Iris pigment epithelial cell (primary cell): ENCODE data around the gene KRT79.

Experiments used
- DNase-seq: peaks from one replicate; pipeline ENCODE4 v3.0.0-alpha.2; 2011; ENCODE audit warnings: low read depth

The KRT79 gene

DNA sequence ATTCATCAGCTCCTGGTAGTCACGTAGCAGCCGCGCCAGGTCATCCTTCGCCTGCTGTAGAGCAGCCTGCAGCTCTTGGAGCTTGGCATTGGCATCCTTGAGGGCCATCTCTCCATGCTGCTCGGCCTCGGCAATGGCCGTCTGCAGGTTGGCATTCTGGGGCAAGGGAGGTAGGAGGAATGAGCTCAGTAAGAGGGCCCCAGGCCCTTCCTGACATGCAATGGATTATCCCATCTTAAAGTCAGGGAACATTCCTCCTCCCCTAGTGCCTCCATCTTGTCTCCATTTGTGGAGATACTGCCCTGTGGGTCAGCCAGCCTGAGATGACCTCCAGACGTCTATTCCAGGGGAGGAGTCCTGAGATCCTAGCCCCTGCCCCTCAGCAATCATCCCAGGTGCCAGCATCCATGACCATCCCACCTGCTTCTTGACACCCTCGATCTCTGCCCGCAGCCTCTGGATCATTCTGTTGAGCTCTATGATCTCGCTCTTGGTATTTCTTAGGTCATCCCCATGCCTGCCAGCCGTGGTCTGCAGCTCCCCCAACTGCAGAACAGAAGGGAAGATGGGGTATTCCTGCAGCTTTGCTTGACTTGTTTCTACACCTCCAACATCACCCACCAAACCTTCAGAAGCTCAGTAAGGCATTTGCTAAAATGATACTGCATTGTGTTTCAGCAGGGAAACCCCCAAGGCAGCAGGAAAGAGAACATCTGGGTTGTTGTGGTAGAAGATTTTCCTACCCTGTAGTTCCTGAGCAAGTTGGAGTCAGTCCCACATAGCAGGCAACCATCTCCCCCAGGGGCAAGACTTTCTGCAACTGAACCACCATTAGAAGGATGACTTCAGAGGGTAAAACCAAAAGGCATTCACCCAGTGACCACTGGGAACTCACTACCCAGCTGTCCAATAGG lies 42.6 kb downstream of the KRT79 start:
- no peak for DNase-seq

DNA sequence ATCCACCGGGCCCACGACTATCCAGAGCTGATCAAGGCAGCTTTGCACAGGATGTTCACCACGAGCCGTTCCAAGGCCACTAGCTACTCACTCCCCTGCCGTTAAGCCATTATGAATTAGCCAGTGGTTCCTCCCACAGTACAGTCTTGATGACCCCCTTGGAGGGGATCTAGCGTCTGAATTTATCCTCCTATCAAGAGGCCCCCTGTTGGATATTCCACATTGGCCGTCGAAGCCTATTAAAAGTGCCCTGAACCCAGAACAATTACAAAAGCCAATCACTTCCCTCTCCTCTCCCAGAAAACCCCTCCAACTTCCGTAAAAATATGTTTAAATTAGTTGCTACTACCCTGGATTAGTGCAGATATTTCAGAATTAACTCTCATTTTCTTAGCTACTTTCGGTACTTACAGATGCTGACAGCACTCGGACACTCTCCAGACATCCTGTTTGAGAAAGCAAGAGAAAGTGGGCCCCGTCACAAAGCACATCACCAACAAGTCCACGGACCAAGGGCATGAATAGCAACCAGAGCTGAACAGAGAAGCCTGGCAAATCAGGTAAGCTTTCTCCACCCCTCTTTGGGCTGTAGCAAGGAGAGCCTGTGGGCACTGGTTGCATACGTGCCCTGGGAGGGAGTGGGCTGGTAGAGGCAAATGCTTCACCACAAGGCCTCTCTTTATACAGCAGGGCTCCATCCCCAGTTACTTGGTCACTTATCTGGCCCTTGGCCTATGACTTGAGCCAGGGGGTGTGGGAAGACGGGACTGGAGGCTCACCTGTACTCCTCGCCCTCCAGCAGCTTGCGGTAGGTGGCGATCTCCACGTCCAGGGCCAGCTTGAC lies 43.5 kb downstream of the KRT79 start:
- DNase-seq: no peak

DNA sequence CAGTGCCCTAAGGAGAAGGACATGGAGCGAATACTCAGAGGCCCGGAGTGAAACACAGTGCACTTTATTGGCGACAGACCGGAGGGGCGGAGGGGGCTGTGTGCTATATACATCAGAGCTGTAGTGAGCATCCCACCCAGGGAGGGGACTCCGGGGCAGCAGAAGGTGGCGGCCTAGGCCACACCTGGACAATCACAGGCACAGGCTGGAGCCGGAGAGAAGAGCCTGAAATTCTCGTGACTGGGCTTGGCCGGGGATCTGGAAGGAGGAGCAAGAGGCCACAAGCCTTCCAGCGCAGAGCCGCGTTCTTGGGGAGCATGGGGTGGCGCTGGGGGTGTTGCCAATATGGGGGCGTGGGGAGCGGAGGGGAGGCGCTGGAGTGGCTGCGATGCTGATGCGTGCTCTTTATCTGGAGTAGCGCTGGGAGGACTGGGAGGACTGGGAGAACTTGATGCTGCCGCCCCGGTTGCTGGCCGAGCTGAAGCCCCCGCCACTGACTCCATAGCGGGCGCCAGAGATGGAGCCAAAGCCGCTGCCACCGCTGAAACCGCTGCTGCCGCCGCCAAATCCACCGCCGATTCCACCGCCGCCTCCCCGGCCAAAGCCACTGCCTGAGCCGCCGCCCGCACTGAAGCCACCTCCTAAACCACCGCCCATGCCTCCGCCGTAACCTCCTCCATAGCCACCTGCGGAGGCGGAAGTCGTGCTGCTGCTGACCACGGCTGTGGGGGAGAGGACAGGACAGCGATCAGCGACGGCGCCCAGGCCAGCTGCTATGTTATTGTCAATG lies 44.3 kb downstream of the KRT79 start:
- no peak for DNase-seq

DNA sequence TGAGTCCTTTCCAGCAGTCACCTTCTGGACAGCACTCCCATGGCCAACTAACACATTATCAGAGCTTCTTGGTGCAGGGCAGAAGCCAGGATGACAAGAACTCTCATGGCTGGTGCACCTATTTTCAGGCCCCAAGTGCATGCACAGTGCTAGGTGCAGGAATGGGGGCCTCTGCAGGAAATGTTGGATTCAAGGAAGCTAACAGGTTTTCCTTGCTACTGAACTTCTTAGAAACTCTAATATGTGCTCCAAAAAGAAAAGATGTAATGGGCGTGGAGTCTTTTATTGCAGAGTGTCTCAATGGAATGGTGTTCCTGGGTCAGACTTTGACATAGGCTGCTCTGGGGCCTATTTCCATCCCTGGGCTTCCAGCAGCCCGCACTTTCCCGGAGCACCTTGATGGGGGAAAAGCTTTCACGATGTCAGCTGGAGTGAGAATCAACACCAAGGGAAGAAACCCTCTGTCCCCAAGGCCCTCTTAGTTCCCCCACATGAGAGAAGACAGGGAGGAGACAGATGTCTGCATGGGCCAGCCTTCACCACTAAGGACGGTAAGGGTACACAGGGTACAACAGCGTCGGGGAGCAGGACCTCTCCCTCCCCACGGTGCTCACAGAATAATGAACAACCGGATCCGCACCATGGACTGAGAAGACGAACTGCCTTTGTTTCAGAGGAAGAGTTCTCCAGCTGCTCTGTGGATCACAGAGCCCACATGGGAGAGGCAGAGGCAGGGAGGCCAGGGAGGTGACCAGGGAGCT lies 45.1 kb downstream of the KRT79 start:
- no peak for DNase-seq

DNA sequence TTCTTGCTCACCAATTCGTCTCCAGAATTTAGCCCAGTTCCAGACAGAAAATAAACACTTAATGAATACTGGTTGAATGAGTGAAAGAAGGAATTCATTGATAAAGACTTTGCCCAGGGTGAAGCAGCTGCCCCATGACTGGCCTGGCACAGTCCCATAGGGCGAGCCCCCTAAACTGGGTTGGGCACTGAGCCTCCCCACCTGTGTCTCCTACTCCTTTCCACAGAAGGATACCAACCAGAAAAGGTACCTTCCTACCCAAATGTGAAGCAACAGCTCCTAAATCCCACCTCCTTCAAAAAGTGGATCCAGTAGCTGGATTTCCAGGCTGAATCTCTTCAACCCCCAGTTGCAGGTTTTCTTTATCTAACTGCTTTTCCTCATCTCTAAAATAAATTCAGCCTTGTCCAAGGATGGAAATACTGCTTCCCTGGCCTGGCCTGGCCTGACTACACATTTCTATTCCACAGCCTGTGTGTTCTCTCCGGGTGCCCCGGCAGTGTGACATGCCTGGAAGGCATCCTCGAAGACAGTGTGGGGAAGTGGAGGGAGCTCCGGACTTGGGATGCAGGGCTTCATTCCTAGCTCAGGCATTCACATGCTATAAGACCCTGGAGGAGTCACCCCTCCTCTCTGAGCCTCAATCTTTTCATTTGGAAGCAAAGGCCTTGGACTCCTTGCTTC lies 45.8 kb downstream of the KRT79 start:
- no peak for DNase-seq

DNA sequence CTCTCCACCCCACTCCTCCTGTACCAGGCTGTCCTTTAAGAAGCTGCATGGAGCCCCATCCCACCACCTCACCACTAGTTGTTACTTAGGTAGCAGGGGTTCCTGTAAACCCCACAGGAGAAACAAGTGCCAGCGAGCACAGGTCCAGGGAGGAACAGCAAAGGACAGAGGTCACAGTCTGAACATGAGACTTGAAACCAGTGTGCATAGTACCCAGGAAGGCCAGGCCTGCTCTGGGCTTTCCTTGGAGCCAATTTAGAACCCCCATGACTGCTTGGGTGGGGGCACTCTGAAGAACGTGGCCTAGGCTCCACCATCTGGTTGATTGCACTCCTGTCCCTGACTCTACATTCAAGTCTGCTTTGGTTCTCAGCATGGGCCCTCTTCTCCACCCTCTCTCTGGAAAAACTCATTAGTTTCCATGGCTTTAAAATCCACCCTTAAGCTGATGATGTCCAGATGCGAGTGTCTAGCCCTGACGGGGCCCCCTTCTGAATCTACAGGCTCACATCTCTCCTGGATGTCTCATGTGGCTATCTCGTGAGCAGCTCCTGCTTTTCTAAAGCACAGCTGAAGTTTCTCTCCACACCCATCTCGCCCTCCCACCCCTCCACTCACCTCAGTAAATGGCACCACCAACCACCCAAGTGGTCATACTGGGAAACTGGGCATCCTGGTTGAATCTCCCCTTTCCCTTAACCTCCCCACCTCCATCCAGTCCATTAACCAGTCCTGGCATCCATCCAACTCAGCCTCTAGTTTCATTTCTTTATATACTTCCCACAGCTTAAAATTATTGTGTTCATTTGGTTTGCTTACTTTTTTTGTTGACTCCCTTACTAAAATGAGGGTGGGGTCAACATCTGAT lies 46.6 kb downstream of the KRT79 start:
- DNase-seq: no peak

DNA sequence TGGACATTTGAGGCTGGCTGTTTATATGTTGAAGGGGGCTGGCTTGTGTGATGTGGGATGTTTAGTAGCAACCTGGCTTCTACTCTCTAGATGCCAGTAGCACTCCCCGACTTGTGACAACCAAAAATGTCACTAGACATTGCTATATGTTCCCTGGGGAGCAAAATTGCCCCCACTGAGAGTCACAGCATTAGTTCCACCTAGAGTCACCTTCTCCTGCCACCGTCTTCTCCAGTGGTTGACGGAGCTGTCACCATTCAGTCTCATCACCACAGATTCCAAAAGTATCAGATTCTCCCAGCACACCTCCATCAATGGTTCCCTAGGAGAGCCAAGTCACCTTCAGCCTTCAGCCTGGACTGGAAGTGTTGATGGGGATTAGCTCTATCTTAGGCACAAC lies 49.2 kb downstream of the KRT79 start:
- no peak for DNase-seq

DNA sequence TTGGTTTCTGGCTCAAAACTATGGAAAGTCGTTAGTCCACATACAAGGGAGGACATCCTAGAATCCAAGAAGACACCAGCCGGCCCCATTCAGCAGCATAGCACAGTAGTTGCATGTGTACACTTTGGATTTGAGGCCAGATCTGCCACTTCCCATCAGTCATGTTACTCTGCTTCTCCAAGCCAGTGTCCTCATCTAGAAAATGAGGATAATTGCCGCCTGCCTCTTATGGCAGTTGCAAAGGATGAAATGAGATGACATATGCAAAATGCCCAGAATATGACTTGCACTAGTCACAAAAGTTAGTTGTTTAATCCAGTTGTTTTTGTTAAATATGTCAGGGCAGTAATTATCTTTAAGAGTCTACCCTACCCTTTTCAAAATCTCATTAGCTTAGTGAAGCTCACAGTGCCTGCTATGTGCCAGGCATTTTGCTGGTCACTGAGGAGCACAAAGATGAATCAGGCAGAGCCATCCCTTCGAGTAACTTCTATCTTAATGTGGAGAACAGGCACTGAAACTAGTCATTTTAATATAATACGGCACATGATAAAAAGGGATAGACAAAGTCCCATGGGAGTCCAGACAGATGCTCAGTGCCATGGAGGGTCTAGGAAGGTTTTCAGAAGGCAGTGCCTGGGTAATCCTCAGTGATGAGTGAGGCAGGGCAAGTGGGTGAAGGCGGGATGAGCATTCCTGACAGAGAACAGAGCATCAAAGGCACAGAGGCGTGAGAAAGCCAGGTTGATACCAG lies 50.4 kb downstream of the KRT79 start:
- DNase-seq: no peak

DNA sequence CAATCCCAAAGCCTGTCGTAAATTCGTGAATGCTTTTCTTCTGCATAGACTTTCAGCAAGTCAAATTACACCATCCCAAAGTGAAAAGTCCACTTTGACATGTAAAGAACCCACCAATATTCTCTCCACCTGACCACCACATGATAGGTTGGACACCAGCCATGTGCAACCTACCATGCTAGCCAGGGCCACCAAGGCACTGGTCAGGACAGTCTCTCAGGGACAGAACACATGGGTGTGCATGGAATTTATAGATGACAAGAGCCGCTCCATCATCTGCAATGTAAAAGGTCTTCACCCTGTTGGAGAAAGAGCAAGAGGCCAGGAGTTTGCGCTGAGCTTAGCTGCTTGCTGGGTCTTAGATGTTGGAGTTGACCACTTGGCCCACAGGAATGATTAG lies 51.6 kb downstream of the KRT79 start:
- no peak for DNase-seq

DNA sequence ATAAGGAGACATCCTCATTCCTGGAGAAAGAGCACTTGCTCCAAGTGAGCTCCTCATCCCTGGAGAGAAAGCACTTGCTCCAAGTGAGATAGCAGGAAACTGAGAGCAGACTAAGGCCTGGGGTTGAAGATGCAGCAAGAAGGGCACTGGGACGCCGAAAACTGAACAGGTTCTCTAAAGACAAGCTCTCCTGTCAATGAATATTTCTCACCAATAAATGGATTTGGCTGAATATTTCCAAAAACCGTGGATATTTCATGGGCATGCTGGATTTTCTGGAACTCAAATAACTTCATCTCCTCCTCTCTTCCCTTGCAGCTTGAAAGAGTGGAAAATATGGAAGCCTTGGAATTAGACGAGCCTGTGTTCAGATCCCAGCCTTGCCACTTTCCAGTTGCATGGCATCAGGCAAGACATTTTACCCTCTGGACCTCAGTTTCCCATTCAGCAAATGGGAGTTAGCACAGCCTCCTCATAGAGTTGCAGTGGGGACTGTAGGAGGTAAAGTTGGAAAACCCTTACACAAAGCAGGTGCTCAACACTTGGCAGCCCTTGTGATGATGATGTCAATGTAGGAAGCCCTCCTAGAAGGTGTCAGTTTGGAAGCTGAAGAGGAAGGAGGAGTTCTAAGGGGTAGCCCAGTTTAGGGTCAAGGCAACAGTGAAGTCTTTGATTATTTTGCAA lies 52.6 kb downstream of the KRT79 start:
- no peak for DNase-seq

DNA sequence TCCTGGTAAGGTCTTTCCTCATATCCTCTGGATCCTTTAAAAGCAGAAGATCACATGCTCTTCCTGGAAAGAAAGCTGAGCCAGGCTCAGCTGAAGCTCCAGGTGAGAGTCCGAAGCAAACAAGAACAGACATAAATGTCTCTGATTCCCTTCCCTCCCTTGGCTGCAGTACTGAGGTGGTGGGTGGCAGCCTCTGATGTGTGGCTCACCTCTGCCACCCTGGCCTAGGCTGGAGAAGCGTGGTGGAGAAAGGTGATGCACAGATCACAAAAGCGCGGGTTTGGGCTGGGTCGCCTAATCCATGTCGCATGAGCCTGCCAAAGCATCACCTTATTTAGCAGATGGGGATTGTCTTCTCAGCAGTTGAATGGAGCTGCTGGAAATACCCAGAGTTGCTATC lies 54.2 kb downstream of the KRT79 start:
- DNase-seq: no peak

DNA sequence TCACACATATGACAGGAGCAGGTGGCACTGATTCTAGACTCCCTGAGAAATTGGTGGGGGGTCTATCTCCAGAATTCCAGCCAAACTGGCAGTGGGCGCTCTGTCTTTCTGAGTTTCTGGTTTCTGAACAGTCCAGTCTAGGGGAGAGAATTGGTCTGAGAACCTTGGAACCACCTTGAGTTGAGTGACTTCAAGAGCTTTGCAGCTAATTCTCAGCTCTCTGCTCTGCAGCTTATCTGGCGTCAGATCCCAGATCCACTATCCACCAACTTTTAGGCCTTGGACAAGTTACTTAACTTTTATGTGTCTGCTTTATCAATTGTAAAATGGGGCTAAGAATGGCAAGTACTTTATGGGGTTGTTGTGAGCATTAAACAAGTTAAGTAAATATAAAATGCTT lies 55.3 kb downstream of the KRT79 start:
- no peak for DNase-seq

DNA sequence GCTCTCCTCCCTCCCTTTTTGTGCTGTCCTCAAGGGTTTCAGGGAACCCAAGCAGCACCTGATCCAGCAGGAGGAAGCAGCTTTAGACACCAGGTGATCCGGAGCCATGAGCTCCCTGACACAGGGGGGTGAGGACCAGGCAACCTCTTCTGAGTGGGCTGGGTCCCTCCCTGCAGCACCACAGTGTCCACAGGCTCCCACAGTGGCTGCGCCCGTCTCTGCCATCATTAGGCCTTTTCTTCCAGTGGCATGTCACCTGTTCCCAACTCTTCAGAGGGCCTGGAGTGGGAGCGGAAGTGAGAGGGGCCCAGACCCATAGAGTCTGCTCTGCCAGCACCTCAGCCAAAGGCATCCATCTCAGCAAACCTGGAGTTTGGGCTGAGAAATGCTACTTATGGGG lies 56.5 kb downstream of the KRT79 start:
- DNase-seq: no peak

DNA sequence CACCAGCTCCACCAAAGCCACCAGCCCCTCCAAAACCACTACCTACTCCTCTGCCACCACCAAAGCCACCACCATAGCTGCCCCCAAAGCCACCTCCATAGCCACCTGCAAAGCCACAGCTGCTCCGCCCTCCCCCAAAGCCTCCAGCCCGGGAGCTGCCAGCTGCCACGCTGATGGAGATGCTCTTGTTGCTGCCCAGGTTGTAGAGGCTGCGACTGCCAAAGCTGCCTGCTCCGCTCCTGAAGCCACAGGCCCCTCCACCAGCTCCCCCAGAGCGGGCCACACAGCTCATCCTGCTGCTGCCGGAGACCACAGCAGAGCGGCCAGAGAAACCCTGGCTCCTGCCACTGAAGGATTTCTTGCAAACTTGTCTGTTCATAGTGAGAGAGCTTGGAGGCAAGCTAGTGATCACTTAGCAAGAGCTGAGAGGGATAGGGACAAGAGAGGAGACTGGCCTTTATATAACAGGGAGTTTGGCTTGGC lies 57.2 kb downstream of the KRT79 start, which contains the start of gene KRT76:
TSS of gene KRT76 (minus strand) at position 433 of the 483 bp plus-strand sequence. CDS start at position 379, 54 bp downstream.
- DNase-seq: no peak

DNA sequence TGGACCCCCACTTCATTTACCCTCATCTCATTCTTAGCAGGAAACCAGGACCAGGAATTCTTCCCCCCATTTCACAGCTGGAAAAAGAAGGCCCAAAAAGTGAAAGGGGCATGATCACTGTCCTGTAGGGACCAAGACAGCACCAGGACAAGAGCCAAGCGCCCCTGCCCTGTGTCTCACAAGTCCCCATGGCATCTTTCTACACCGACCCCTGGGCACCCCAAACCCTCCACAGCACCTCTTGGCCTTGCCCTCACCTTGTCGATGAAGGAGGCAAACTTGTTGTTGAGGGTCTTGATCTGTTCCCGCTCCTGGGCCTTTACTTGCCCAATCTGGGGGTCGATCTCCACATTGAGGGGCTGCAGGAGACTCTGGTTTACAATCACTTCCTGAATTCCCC lies 57.7 kb downstream of the KRT79 start:
- DNase-seq: no peak

DNA sequence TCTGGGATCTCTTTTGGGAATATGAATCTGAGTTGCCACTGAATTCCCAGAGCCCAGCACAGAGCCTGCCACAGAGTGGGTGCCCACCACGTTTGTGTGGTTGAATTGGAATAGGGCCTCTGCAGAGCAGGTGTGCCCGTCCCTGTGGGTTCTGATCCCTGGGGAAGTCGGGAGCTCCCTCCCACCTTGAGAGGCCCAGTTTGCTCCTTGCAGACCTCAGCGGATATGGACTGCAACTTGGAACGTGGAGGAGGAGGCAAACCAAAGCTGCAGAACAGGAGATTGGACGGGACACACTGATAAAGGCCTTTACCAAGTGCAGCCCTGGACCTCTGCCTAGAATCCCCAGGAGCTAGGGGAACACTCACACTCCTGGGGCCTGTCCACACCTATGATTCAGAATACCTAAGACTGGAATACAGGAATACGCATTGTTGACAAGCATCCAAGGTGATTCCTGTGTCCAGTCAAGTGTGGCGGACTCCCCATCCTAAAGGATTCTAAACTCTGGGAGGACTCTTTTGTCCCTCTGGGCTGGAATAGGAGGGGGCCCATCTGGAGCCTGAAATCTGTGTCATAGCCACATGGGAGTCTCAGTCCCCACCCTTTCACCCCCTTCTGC lies 59.4 kb downstream of the KRT79 start:
- DNase-seq: no peak

DNA sequence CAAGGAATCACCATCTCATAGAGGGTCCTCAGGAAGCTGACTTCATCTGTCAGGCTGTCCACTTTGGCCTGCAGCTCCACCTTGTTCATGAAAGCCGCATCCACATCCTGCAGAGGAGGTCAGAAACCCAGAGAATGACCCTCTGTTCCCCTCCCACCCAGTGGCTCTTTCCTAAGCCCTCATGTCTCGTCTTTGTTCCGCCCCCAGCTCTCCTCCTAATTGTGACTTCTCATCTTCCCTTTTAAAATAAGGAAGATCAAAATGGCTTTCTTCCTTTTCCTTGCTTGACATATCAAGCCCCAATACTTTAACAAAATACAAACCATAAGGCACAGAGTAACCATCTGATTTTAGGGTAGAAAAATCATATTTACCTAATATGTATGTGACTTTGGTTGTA lies 61.3 kb downstream of the KRT79 start:
- DNase-seq: no peak

DNA sequence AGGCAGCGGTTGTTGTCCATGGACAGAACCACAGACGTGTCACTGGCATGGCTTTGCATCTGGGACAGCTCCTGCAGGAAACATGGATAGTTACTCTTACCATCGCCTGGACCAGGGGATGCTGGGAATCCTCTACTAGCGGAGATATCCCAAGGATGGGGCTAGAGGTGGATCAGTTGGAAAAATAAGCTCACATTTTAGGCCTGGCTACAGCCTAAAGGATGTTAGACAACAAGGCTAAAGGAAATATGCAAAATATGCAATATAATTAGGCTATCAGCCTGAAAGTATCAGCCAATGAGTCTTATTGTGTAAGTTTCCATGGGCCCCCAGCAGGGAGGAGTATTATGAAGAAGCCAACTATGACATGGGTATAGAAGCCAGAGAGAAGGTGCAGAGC lies 61.9 kb downstream of the KRT79 start:
- no peak for DNase-seq
